T follicular helper cell (primary cell): ENCODE results near the gene C11orf52.

Experiments used
- DNase-seq: peaks from one replicate; pipeline ENCODE4 v3.0.0-alpha.2; 2020; ENCODE audit warnings: low read depth

The C11orf52 gene

DNA sequence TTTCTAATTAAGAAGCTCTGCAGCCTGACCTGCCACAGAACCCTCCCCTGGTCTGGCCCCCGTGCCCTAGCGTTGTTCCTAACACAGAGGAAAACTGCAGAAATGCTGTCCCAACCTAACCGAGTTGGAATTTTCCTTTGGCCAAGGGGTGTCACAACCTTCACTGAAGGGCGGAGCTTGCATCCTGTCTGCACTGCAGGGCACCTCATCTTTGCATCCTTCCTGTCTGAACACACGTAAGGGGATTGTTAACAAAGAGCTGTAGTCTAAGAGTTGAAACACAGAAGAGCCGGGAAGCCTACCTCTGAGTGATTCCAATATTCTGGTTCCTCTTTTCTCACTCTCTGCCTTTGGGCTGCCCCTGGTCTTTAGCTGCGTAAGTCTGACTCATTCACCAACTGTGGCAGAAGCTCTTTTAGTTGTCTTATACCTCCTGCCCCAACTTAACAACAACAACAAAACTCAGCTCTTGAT, 20.0 kb downstream of the C11orf52 start:
- DNase-seq = no peak

GRCh38 chr11:111939836-111940604, 21.3 kb downstream of the C11orf52 start:
- no peak for DNase-seq

GRCh38 chr11:111941963-111942362, 23.2 kb downstream of the C11orf52 start:
- no peak for DNase-seq

GRCh38 chr11:111942829-111943228, 24.1 kb downstream of the C11orf52 start:
- no peak for DNase-seq

GRCh38 chr11:111944139-111944538, 25.4 kb downstream of the C11orf52 start:
- no peak for DNase-seq

- DNase-seq = no peak
Measured at GRCh38 chr11:111944651-111945051, 25.9 kb downstream of the C11orf52 start.

DNA sequence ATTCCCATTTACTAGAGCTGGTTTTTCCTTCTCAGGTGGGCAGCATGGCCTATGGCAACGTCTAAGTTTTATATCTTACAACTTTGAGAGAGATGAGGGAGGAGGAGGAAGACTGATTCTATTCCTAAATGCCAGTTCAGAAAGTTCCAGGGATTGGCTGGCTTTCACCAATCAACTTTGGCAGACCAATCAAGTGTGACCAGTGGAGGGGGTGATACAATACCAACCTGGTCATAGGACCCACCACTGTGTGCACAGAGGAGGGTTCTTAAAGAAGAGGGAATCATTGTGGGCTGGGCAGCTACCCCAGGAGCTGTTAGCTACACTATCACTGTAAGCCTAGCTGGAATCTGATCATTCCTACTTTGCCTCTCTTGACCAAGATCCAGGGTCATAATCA, 26.5 kb downstream of the C11orf52 start:
- no peak for DNase-seq

DNA sequence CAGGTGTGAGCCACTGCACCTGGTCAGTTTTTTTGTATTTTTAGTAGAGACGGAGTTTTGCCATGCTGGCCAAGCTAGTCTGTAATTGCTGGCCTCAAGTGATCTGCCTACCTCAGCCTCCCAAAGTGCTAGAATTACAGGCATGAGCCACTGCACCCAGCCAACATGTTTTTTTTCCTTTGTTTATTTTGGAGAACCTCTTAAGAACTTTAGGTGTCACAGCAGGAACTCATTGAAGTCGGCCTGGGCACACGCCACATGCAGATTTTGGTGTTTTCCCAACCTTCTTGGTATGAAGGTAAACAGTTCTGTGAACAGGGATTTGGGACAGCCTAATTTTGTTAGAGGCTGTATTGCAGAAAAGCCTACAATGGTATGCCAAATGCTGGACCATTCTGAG, 27.8 kb downstream of the C11orf52 start:
- no peak for DNase-seq

- no peak for DNase-seq
Measured at GRCh38 chr11:111947143-111947542, 28.4 kb downstream of the C11orf52 start.

GRCh38 chr11:111949519-111950426, 31.1 kb downstream of the C11orf52 start:
- DNase-seq = no peak

GRCh38 chr11:111951565-111951964, 32.9 kb downstream of the C11orf52 start:
- no peak for DNase-seq

DNA sequence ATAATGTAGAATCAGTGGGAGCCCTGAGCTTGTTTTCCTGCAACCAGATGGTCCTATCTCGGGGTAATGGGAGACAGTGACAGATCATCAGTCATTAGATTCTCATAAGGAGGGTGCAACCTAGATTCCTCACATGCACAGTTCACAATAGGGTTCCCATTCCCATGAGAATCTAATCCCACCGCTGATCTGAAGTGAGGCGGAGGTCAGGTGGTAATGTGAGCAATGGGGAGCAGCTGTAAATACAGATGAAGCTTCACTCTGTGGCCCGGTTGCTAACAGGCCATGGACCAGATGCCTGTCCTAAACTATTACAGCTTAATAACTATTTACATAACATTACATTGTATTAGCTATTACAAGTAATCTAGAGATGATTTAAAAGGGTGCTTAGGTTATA, 35.4 kb downstream of the C11orf52 start:
- no peak for DNase-seq

DNA sequence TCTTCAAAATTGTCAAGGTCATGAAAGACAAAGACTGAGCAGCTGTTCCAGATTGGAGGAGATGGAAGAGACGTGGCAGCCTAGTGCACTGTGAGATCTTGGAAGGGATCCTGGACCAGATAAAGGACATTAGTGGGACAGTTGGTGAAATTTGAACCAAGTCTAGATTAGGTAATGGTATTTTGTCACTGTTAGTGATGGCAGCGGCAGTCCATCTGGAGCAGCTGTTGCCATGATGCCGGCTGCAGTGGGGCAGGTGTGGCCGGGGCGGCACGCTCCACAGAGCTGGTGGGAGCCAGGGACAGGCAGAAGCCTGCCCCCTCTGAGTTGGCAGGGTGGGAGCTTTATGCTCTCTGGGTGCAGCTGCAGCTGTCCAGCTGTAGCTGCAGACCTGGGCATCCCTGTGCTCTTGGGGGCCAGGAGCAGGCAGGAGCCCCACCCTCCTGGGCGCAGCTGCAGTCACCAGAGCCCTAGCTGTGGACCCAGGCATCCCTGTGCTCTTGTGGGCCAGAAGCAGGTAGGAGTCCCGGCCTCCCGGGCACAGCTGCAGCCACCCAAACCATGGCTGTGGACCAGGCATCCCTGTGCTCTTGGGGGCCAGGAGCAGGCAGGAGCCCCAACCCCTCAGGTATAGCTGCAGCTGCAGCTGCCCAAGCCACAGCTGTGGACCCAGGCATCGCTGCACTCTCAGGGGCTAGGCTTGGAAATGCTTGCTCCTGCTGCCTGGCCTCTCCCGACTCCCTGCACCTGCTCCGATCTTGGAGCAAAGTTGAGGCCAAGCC, 39.1 kb downstream of the C11orf52 start:
- no peak for DNase-seq

DNA sequence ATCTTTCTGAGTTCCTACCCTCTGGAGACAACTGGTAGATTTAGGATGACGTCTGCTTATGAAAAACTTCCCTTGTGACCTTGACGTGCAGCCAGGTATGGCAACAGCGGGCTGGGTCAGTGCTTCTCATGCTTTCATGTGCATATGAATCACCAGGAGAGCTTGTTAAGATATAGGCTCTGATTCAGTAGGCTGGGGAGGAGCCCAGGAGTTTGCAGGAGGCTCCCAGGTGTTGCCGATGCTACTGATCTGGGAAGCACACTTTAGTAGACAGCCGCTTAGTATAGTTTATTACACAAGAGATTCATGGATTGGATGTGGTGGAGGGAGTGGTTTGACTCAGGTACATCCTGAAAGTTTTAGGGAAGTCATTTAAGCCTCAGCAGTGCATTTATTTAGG, 42.2 kb downstream of the C11orf52 start:
- DNase-seq = no peak

GRCh38 chr11:111961389-111962300, 42.9 kb downstream of the C11orf52 start:
- DNase-seq = no peak

DNA sequence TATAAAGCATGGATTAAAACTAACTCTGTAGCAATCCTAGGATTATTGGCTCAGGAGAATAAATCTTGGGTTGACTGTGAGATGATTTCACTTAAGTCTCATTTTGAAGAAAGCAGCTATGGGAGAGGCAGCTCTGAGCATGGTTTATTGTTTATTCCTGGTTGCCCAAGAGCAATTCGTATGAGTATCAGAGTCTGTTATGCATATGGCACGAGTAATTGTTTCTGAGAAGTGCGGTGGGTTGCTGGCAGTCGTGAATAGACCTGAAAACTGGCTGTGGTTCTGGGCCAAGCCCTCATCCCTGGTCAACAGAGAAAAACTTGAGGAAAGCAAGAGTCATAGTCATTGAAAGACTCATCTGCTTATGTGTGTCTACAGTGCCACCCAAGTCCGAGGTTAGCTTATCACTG, 45.2 kb downstream of the C11orf52 start:
- DNase-seq = no peak

DNA sequence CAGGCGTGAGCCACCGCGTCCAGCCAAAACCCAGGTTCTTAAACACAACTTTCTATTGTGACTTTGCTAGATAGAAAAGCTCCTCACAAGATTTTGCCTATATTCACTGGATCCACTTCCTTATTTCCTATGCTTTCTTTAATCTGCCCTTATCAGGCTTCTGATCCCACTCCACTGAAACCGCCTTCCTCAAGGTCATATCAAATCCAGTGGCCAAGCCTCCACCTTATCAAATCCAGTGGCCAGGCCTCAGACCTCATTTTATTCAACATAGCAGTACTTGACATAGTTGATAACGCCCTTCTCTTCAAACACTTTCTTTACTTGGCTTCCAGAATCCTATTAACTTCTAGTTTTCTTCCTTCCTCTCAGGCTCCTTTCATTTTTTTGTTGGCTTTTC, 48.0 kb downstream of the C11orf52 start:
- DNase-seq = no peak

- no peak for DNase-seq
Measured at GRCh38 chr11:111967649-111968048, 48.9 kb downstream of the C11orf52 start.

- DNase-seq = no peak
Measured at GRCh38 chr11:111969344-111969743, 50.6 kb downstream of the C11orf52 start.

- DNase-seq = no peak
Measured at GRCh38 chr11:111974446-111974845, 55.7 kb downstream of the C11orf52 start.
